Mesendoderm (in vitro differentiated cells): ENCODE results near the gene SLC2A2. TPM values are rescaled to one million over a fixed set of nuclear protein-coding genes. Genes with fewer than 3 reads are reported as not detected.

Source experiments
- DNase-seq: peaks from one replicate; pipeline ENCODE4 v3.0.0; 2013
- H2AK5ac ChIP-seq: 2 replicates; pipeline ENCODE4 v1.6.1; 2013; ENCODE audit warnings: low read length, inconsistent platforms
- H2BK120ac ChIP-seq: 2 replicates; pipeline ENCODE4 v1.6.1; 2013; ENCODE audit warnings: low read depth, mild to moderate bottlenecking, low read length, moderate library complexity, mixed read lengths
- H2BK15ac ChIP-seq: replicated peaks from 2 replicates; pipeline ENCODE4 v1.6.1; 2013; ENCODE audit warnings: low read depth, mild to moderate bottlenecking, moderate library complexity
- H2BK5ac ChIP-seq: 2 replicates; pipeline ENCODE4 v1.6.1; 2013; ENCODE audit warnings: low read length, inconsistent platforms
- H3K18ac ChIP-seq: 2 replicates; pipeline ENCODE4 v1.6.1; 2013; ENCODE audit warnings: mild to moderate bottlenecking, low read length, mixed read lengths
- H3K23ac ChIP-seq: one replicate; pipeline ENCODE4 v1.6.1; 2013; ENCODE audit warnings: low read length
- H3K27ac ChIP-seq: 2 replicates; pipeline ENCODE4 v1.5.1; 2013; ENCODE audit warnings: low read depth, mild to moderate bottlenecking, inconsistent platforms, low read length, moderate library complexity
- H3K27me3 ChIP-seq: 2 replicates; pipeline ENCODE4 v1.6.1; 2013; ENCODE audit warnings: low read length, control low read depth, mild to moderate bottlenecking, inconsistent platforms; ENCODE audit not compliant: insufficient read depth, poor library complexity
- H3K36me3 ChIP-seq: 2 replicates; pipeline ENCODE4 v1.6.1; 2013; ENCODE audit warnings: low read length, inconsistent platforms; ENCODE audit not compliant: control insufficient read depth, insufficient read depth
- H3K4ac ChIP-seq: one replicate; pipeline ENCODE4 v1.6.1; 2013; ENCODE audit warnings: low read depth, mild to moderate bottlenecking, low read length, moderate library complexity
- H3K4me1 ChIP-seq: 2 replicates; pipeline ENCODE4 v1.6.1; 2013; ENCODE audit warnings: low read depth, low read length, inconsistent platforms; ENCODE audit not compliant: control insufficient read depth
- H3K4me2 ChIP-seq: 2 replicates; pipeline ENCODE4 v1.6.1; 2013; ENCODE audit warnings: low read length
- H3K4me3 ChIP-seq: 2 replicates; pipeline ENCODE4 v1.5.1; 2013; ENCODE audit warnings: mild to moderate bottlenecking, low read length
- H3K56ac ChIP-seq: one replicate; pipeline ENCODE4 v1.6.1; 2013; ENCODE audit warnings: low read length
- H3K79me1 ChIP-seq: 2 replicates; pipeline ENCODE4 v1.6.1; 2013; ENCODE audit warnings: low read length, inconsistent platforms
- H3K79me2 ChIP-seq: 2 replicates; pipeline ENCODE4 v1.6.1; 2013; ENCODE audit warnings: mild to moderate bottlenecking, low read length; ENCODE audit not compliant: control insufficient read depth, insufficient read depth
- H3K9ac ChIP-seq: 2 replicates; pipeline ENCODE4 v1.6.1; 2013; ENCODE audit warnings: low read length, inconsistent platforms
- H4K5ac ChIP-seq: one replicate; pipeline ENCODE4 v1.6.1; 2013; ENCODE audit warnings: low read length
- H4K8ac ChIP-seq: one replicate; pipeline ENCODE4 v1.6.1; 2013; ENCODE audit warnings: low read depth, mild to moderate bottlenecking, control low read depth, low read length, moderate library complexity
- WGBS: extraction: QIAGEN DNeasy Blood & Tissue Kit; methylation state at CpG from one replicate; pipeline ENCODE4 v1.1.7; 2013; ENCODE audit warnings: low lambda C conversion rate, missing lambda C conversion rate; ENCODE audit not compliant: insufficient coverage; ENCODE audit errors: extremely low coverage; 5-methylcytosine and 5-hydroxymethylcytosine counted together
- small RNA-seq: library from polyadenylated mRNA; stranded (forward); fragments of <200 nt; extraction: miRNeasy Mini kit (QIAGEN cat#:217004); gene quantifications from one replicate; pipeline ENCODE3, GENCODE V24; 2013; ENCODE audit not compliant: insufficient read depth

Gene SLC2A2

DNA sequence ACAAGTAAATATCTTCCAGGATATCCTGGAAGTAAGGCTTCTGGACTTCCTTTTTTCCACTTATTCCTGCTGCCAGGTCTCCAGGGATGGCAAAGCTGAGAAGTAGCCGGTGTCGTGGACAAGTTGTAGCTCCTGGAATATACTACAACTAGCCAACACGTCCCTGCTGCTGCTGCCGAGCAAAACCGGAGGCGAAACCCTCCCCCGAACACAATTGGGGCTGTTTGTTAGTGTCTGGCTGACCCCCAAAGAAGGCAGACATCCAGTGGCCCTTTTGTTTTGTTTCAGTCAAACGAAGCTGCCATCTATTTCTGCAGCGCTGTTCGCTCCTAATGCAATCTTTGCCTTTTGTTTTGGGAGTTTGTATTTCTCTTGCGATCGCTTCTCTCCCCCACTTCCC lies 72.8 kb downstream of the SLC2A2 start:
- no peak overlapping the region for H4K5ac ChIP-seq
- no peak overlapping the region for H2BK5ac ChIP-seq
- no peaks in the 10 kb centered on the region for H3K4me1 ChIP-seq
- no CpG with 5 or more reads among the region's 12 CpGs for WGBS
- no peak overlapping the region for H3K4me3 ChIP-seq
- no peak overlapping the region for H3K9ac ChIP-seq
- H3K27ac ChIP-seq = no peak overlapping the region
- DNase-seq = no peak
- no peak overlapping the region for H3K18ac ChIP-seq
- H3K4me2 ChIP-seq = no peak overlapping the region
- no peak overlapping the region for H2BK15ac ChIP-seq
- no peaks in the 10 kb centered on the region for H3K79me2 ChIP-seq
- H2AK5ac ChIP-seq = no peak overlapping the region
- no peak overlapping the region for H3K23ac ChIP-seq
- no peaks in the 10 kb centered on the region for H3K79me1 ChIP-seq
- no peak overlapping the region for H4K8ac ChIP-seq
- no peaks in the 10 kb centered on the region for H3K27me3 ChIP-seq
- no peak overlapping the region for H2BK120ac ChIP-seq
- no peaks in the 10 kb centered on the region for H3K36me3 ChIP-seq
- no peak overlapping the region for H3K56ac ChIP-seq
- H3K4ac ChIP-seq = no peak overlapping the region

DNA sequence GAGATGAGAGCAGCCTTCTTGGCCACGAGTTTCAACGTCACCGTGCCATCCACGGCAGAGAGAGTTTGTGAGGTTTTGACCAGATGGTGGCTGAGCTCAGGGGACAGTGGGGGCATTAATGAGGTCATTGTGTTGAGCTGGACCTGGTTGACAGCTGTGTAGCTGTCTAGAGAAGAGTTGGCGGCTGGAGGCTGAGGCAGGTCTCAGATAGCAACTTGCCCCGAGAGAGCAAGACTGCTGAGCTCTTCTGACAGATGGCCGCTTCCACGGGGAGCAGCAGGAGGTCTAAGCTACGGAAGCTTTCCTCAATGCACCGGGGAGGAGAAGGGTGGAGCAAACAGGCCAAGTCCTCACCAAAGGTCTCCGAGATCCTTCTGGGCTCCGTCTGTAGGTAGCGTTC lies 73.3 kb downstream of the SLC2A2 start:
- Histone ChIP-seq H3K4ac (no peak overlapping the region), H3K23ac (no peak overlapping the region), H3K79me2 (no peaks in the 10 kb centered on the region), H4K5ac (no peak overlapping the region), H3K4me3 (no peak overlapping the region), H3K18ac (no peak overlapping the region), H3K27ac (no peak overlapping the region), H2BK15ac (no peak overlapping the region), H3K27me3 (no peaks in the 10 kb centered on the region), H3K79me1 (no peaks in the 10 kb centered on the region), H2BK5ac (no peak overlapping the region), H3K4me2 (no peak overlapping the region), H3K36me3 (no peaks in the 10 kb centered on the region), H4K8ac (no peak overlapping the region), H3K9ac (no peak overlapping the region), H2BK120ac (no peak overlapping the region), H3K56ac (no peak overlapping the region), H2AK5ac (no peak overlapping the region), H3K4me1 (no peaks in the 10 kb centered on the region)
- WGBS = no CpG with 5 or more reads among the region's 13 CpGs
- DNase-seq = peak; percentile 15

DNA sequence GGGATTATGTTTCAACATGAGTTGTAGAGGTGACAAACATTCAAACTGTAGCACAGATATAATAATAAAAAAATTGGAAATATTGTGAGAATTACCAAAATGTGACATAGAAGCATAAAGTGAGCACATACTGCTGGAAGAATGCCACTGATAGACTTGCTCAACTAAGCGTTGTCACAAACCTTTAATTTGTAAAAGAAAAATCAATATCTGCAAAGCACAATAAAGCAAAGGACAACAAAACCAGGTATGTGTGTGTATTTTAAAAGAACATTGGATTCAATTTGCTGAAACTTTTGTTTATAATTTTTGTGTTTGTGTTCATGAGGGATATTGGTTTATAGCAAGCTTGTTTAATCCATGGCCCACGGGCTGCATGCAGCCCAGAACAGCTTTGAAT lies 77.3 kb downstream of the SLC2A2 start:
- no peak overlapping the region for H2BK15ac ChIP-seq
- no peak overlapping the region for H3K56ac ChIP-seq
- H2AK5ac ChIP-seq = no peak overlapping the region
- no peak for DNase-seq
- no peak overlapping the region for H3K9ac ChIP-seq
- H3K23ac ChIP-seq = no peak overlapping the region
- H3K4ac ChIP-seq = no peak overlapping the region
- H3K4me3 ChIP-seq = no peak overlapping the region
- no peak overlapping the region for H4K5ac ChIP-seq
- no peaks in the 10 kb centered on the region for H3K36me3 ChIP-seq
- no peaks in the 10 kb centered on the region for H3K79me1 ChIP-seq
- no CpG with 5 or more reads among the region's 2 CpGs for WGBS
- no peak overlapping the region for H4K8ac ChIP-seq
- no peak overlapping the region for H2BK5ac ChIP-seq
- H2BK120ac ChIP-seq = no peak overlapping the region
- no peak overlapping the region for H3K27ac ChIP-seq
- H3K79me2 ChIP-seq = no peaks in the 10 kb centered on the region
- no peaks in the 10 kb centered on the region for H3K4me1 ChIP-seq
- H3K4me2 ChIP-seq = no peak overlapping the region
- no peak overlapping the region for H3K18ac ChIP-seq
- no peaks in the 10 kb centered on the region for H3K27me3 ChIP-seq

DNA sequence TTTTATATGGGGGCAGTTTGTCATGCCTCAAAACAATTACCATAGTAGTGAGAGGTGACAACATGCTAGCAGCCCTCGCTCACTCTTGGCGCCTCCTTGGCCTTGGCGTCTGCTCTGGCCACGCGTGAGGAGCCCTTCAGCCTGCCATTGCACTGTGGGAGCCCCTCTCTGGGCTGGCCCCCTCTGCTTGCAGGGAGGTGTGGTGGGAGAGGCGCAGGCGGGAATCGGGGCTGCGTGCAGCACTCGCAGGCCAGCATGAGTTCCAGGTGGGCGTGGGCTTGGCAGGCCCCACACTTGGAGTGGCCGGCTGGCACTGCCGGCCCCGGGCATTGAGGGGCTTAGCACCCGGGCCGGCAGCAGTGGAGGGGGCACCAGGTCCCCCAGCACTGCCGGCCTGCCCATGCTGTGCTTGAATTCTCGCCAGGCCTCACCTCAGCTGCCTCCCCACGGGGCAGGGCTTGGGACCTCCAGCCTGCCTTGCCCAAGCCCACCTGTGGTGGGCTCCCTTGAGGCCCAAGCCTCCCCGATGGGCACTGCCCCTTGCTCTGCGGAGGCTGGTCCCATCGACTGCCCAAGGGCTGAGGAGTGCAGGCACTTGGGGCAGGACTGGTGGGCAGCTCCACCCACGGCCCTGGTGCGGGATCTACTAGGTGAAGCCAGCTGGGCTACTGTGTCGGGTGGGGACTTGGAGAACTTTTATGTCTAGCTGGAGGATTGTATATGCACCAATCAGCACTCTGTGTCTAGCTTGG lies 79.3 kb downstream of the SLC2A2 start:
- WGBS = no CpG with 5 or more reads among the region's 25 CpGs

More for the DNA sequence above, 79.3 kb downstream of the SLC2A2 start:
- H2BK120ac ChIP-seq = no peak overlapping the region
- H3K27ac ChIP-seq = no peak overlapping the region
- H2BK5ac ChIP-seq = no peak overlapping the region
- no peaks in the 10 kb centered on the region for H3K79me2 ChIP-seq
- H3K36me3 ChIP-seq = no peaks in the 10 kb centered on the region
- no peaks in the 10 kb centered on the region for H3K79me1 ChIP-seq
- no peaks in the 10 kb centered on the region for H3K4me1 ChIP-seq
- no peak overlapping the region for H3K9ac ChIP-seq
- H3K4me3 ChIP-seq = no peak overlapping the region
- H2AK5ac ChIP-seq = no peak overlapping the region
- no peak overlapping the region for H4K8ac ChIP-seq
- H4K5ac ChIP-seq = no peak overlapping the region
- peak; percentile 11 for DNase-seq
- H3K4me2 ChIP-seq = no peak overlapping the region
- no peak overlapping the region for H2BK15ac ChIP-seq
- H3K56ac ChIP-seq = no peak overlapping the region
- H3K27me3 ChIP-seq = no peaks in the 10 kb centered on the region
- no peak overlapping the region for H3K23ac ChIP-seq
- H3K18ac ChIP-seq = no peak overlapping the region
- H3K4ac ChIP-seq = no peak overlapping the region

Small RNA genes within 50 kb of the gene (small RNA-seq; reads per million reads assigned to genes)
- gene RNU1-70P = not detected
